ENCODE data around the gene BAD. TPM values are rescaled to one million over a fixed set of nuclear protein-coding genes. Genes with fewer than 3 reads are reported as not detected.
A peak's percentile ranks its signal among the peaks of the same experiment; 100 is the strongest.

The BAD gene
- total RNA-seq, 3 donors from 2014 or later (not counting 1 experiment from before 2014, with no cell fraction given), result 30.6 to 35.8 (median 31.6) TPM

DNA sequence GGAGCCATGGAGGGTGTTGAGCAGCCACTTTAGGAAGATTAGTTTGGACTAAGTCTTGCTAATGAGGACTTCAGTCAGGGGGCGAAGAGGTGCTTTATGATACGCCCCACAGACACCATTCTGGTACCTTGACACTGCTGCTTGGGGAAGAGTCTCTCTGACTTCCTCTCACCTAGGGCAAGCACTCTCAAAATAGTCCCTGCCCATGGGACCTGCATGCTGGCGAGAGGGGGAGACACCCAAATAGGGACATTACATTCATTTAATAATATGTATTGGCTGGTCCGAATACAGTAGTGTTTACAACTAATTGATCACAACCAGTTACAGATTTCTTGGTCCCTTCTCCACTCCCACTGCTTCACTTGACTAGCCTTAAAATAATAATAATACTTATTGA lies 11.3 kb upstream of the BAD start:
- peaks cover 6 to 24% of the 10 kb centered on the region in 2 donors for H3K4me1 Mint-ChIP-seq

DNA sequence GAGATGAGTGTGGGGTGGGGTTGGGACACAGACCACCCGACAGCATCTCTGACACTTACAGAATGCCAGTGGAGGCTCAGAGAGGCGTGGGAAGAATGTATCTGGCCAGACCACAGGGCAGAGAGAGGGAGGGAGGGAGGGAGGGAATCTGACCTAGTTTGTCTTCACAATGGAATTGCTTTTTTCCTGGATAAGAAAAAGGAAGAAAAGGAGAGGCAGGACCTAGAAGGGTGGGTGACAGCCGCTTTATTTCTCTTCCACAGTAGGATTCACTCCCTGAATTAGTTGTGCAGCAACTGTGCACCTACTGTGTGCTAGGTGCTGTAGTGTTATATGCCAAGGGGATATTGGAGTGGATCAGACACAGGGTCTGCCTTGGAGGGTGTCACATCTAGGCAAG lies 10.3 kb upstream of the BAD start:
- TF ChIP-seq, protein P1, sequence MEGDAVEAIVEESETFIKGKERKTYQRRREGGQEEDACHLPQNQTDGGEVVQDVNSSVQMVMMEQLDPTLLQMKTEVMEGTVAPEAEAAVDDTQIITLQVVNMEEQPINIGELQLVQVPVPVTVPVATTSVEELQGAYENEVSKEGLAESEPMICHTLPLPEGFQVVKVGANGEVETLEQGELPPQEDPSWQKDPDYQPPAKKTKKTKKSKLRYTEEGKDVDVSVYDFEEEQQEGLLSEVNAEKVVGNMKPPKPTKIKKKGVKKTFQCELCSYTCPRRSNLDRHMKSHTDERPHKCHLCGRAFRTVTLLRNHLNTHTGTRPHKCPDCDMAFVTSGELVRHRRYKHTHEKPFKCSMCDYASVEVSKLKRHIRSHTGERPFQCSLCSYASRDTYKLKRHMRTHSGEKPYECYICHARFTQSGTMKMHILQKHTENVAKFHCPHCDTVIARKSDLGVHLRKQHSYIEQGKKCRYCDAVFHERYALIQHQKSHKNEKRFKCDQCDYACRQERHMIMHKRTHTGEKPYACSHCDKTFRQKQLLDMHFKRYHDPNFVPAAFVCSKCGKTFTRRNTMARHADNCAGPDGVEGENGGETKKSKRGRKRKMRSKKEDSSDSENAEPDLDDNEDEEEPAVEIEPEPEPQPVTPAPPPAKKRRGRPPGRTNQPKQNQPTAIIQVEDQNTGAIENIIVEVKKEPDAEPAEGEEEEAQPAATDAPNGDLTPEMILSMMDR (IDR thresholded peaks at IDR 0.05), result no peak
- 70% methylated on average over 3 of the region's 3 CpGs for WGBS (ENCODE audit: insufficient coverage)
- Mint-ChIP-seq H3K27me3 (ENCODE audit: low read depth in 2 of 2) (peaks cover 43 to 59% of the 10 kb centered on the region in 2 donors), H3K4me1 (peaks cover 6 to 21% of the 10 kb centered on the region in 2 donors), H3K36me3 (no peaks in the 10 kb centered on the region), H3K27ac (no peak overlapping the region), H3K4me3 (no peak overlapping the region), H3K9me3 (no peaks in the 10 kb centered on the region)
- Histone ChIP-seq H3K36me3 (ENCODE audit: control insufficient read depth, insufficient read depth, low read length) (no peaks in the 10 kb centered on the region), H3K4me1 (ENCODE audit: control insufficient read depth, insufficient read depth, low read length) (peaks cover 16% of the 10 kb centered on the region), H3K27ac (ENCODE audit: low read length) (no peak overlapping the region), H3K9me3 (ENCODE audit: control insufficient read depth, insufficient read depth, low read length) (no peaks in the 10 kb centered on the region), H3K27me3 (ENCODE audit: control insufficient read depth, insufficient read depth, low read length) (peaks cover 56% of the 10 kb centered on the region), H3K4me3 (ENCODE audit: low read length) (no peak overlapping the region)
- DNase-seq, result no peak
- ATAC-seq, result no peak
- intact Hi-C loops (cut with micrococcal nuclease), result no loop called here

More for the DNA sequence above, 11.3 kb upstream of the BAD start:
- Histone ChIP-seq H3K27me3 (ENCODE audit: control insufficient read depth, insufficient read depth, low read length) (peaks cover 60% of the 10 kb centered on the region), H3K27ac (ENCODE audit: low read length) (no peak overlapping the region), H3K4me3 (ENCODE audit: low read length) (no peak overlapping the region), H3K4me1 (ENCODE audit: control insufficient read depth, insufficient read depth, low read length) (peaks cover 26% of the 10 kb centered on the region), H3K9me3 (ENCODE audit: control insufficient read depth, insufficient read depth, low read length) (no peaks in the 10 kb centered on the region), H3K36me3 (ENCODE audit: control insufficient read depth, insufficient read depth, low read length) (no peaks in the 10 kb centered on the region)
- no peak overlapping the region for H3K4me3 Mint-ChIP-seq
- intact Hi-C loops (cut with micrococcal nuclease), result no loop called here
- 87% methylated on average over 2 of the region's 4 CpGs for WGBS (ENCODE audit: insufficient coverage)
- peaks cover 43 to 62% of the 10 kb centered on the region in 2 donors for H3K27me3 Mint-ChIP-seq (ENCODE audit: low read depth in 2 of 2)
- H3K27ac Mint-ChIP-seq, result no peak overlapping the region
- no peaks in the 10 kb centered on the region for H3K36me3 Mint-ChIP-seq
- ATAC-seq, result no peak
- no peaks in the 10 kb centered on the region for H3K9me3 Mint-ChIP-seq
- TF ChIP-seq, protein P1 (IDR thresholded peaks at IDR 0.05), result no peak
- no peak for DNase-seq

DNA sequence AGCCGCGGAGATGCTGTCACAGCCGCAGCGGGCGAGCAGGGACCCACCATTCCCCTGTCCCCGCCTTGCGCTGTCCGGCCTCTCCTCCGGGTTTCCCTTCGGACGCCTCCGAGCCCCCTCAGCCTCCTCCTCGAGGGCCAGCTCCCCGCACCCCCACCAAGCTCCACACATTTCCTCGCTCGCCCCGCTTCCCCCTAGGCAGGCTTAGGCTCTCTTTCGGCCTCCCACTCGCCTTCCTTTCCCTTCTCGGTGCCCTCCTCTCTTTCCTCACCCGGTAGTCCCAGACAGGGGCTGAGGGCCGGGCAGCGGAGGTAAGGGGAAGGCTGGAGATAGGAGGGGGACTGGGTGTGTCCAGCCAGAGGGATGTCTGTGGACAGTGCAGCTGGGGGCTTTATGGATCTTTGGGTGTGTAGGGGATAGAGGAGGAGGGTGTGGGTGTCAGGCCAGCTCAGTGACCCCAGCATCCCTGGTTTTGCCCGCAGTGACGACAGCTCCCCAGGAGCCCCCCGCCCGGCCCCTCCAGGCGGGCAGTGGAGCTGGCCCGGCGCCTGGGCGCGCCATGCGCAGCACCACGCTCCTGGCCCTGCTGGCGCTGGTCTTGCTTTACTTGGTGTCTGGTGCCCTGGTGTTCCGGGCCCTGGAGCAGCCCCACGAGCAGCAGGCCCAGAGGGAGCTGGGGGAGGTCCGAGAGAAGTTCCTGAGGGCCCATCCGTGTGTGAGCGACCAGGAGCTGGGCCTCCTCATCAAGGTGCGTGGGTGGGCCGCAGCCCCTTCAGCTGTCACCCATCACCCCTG lies 8.2 kb upstream of the BAD start:
- WGBS (ENCODE audit: insufficient coverage), result 35% methylated on average over 39 of the region's 42 CpGs
- no peaks in the 10 kb centered on the region for H3K36me3 ChIP-seq (ENCODE audit: control insufficient read depth, insufficient read depth, low read length)
- DNase-seq (no peak), ATAC-seq (peak in 1 of 3 donors; percentile 10)
- no peak overlapping the region for H3K4me3 ChIP-seq (ENCODE audit: low read length)
- peaks cover 11% of the 10 kb centered on the region for H3K4me1 ChIP-seq (ENCODE audit: control insufficient read depth, insufficient read depth, low read length)
- no peaks in the 10 kb centered on the region for H3K9me3 ChIP-seq (ENCODE audit: control insufficient read depth, insufficient read depth, low read length)
- Mint-ChIP-seq H3K27me3 (ENCODE audit: low read depth in 2 of 2) (peaks cover 37 to 46% of the 10 kb centered on the region in 2 donors), H3K4me1 (peaks cover 6 to 15% of the 10 kb centered on the region in 2 donors), H3K27ac (no peak overlapping the region), H3K9me3 (no peaks in the 10 kb centered on the region), H3K4me3 (peak overlapping the region; percentile 49), H3K36me3 (no peaks in the 10 kb centered on the region)
- no peak overlapping the region for H3K27ac ChIP-seq (ENCODE audit: low read length)
- H3K27me3 ChIP-seq (ENCODE audit: control insufficient read depth, insufficient read depth, low read length), result peaks cover 43% of the 10 kb centered on the region
- intact Hi-C loops (cut with micrococcal nuclease), result no loop called here
- TF ChIP-seq, protein P1 (IDR thresholded peaks at IDR 0.05), result no peak

All from natural killer cell (primary cell).